GM19372 (cell line): ENCODE data around the gene FER.
"Not testable (repeated sequence)": the region's sequence is repeated elsewhere in the genome, so short reads cannot be mapped to it uniquely, and the experiment has no call there.

Source experiments
- ATAC-seq: cut with Tn5 transposase; IDR thresholded peaks from one replicate; pipeline ENCODE4 v1.9.1; 2021; ENCODE audit warnings: mild to moderate bottlenecking, low read depth, moderate library complexity; ENCODE audit not compliant: unreplicated experiment

The FER gene

GRCh38 chr5:109027983-109028607 is 280.4 kb downstream of the FER start:
- ATAC-seq: no peak

GRCh38 chr5:109028608-109029299 is 281.1 kb downstream of the FER start:
- no peak for ATAC-seq

DNA sequence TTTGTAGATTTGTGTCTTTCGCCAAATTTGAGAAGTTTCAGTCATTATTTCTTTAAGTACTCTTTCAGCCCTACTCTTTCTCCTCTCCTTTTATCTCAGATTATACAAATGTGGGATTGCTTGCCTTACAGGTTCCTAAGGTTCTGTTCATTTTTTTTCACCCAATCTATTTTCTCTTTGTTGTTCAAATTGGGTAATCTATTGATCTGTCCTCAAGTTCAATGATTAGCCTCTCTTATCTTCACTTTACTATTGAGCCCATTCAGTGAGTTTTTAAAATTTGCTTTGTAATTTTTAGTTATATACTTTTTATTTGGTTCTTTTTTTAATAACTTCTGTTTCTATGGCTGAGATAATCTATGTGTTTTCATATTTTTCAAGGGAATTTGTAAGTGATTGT is 282.1 kb downstream of the FER start:
- no peak for ATAC-seq

- ATAC-seq: no peak
These were observed 282.9 kb downstream of the FER start for GRCh38 chr5:109030360-109031143.

DNA sequence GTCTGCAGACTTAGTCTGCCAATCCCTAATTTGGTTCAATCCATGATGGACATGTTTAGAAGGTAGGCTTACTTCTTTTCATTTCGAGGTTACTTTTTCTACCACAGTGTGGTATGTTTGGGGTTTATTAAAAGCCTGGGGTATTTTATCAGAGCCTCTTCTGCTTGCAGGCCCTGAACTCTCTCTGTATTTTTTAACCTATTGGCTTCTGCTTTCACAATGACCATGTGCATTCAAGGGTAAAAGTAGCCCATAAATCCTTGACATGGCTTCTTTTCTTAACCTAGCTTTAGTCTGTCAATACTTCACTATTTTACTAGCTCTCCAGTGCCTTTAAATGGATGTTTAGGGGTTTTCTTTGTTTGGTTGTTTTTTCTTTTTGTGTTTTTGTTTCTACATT is 286.6 kb downstream of the FER start:
- no peak for ATAC-seq

DNA sequence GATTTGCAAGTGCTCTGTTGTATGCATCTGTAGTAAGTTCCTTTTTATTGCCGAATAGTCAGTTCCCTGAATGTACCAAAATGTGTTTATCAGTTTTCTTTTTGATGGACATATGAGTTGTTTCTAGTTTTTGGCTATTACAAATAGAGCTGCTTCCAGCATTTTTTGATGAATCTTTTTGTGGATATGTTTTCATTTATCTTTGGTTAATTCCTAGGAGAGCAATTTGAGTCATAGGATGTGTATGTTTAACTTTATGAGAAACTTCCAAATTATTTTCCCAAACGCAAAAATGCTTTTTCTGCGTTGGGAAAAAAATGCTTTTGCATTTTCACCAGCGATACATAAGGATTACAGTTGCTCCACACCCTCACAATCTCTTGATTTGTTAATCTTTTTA is 287.7 kb downstream of the FER start:
- no peak for ATAC-seq

DNA sequence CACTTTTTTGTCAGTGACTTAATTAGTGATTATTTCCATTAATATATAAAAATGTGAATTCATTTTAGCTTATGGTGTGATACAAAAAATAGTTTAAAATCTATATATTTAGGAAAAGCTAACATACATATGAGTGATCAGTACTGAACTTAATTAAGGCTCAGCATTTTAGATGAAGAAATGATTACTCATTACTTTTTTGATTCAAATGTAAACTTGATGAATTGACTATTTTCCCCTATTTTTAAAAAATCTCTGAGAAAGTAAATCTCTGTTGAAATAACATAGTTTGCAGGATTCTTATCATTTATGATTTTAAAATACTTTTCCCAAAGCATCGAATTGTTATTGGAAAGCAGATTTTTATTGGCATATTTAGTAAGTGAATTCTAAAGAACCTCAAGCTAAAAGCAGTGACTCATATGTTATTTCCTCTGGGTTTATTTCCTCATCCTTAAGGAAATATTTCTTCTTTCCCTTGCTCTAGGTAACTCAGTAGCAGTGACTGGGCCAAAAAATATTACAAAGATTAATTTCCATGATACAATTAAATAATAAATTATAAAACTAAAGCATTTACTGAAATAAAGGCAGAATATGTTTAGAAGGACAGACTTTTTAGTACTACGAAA is 290.6 kb downstream of the FER start:
- no peak for ATAC-seq

- no peak for ATAC-seq
These were observed 293.6 kb downstream of the FER start for GRCh38 chr5:109041317-109041716.

- no peak for ATAC-seq
These were observed 298.0 kb downstream of the FER start for GRCh38 chr5:109045710-109046109.

GRCh38 chr5:109049565-109049964 is 301.9 kb downstream of the FER start:
- ATAC-seq: no peak

DNA sequence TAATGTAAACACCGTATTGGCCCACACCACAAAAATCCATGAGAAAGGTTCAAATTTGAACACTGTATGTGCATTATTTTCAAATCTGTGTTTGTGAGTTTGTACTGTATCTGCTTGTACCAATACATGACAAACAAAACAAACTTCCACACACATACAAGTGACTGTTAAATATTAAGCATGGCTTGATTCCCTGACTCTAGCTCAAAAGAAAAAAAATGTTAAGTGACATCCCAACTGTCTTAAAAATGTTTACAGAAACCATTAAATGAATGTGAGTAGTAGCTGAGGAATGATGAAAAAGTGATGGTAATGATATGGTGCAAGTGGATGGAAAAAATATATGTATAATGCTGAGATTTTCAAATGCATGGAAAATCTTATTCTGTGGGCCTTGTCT is 302.6 kb downstream of the FER start:
- not testable (repeated sequence) for ATAC-seq

- ATAC-seq: not testable (repeated sequence)
These were observed 304.5 kb downstream of the FER start for GRCh38 chr5:109052216-109052615.

- ATAC-seq: peak; percentile 71
These were observed 306.3 kb downstream of the FER start for GRCh38 chr5:109053995-109054417.

- no peak for ATAC-seq
These were observed 312.8 kb downstream of the FER start for GRCh38 chr5:109060378-109061025.

- no peak for ATAC-seq
These were observed 315.0 kb downstream of the FER start for GRCh38 chr5:109062664-109063063.

DNA sequence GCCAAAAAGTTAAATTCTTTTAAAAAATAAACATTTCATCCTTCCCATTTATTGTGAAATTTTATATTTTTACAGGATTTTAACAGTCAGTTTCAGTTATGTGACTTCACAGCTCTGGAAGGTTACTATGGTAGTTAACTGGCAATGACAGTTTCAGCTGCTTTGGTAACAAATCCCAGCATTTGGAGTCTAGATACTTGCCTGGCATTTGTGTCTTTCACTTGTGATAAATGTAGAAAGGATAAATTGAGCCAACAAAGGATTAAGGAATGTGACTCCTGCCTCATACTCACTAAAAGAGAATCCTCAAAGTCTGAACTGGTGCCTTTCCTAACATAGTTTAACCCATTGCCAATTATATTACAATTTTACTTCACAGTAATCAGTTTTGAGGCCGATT is 315.5 kb downstream of the FER start:
- ATAC-seq: no peak

DNA sequence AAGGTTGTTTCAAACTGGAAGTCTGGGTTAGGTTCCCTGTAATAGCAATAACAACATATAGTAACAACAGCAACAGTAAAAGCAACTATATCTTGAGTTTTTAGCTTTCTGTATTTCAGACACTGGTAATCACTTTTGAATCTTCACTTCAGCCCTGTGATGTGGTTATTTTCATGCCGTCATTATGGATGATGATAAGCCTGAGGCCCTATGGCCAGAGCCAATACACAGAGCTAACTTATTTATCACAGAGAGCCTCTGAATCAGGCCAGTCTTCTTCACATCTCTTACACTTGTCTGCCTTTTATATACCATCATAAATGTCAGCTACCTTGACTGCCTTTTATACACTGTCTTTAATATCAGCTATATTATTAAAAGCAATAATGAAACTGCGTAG is 329.0 kb downstream of the FER start:
- ATAC-seq: no peak

GRCh38 chr5:109078448-109078847 is 330.8 kb downstream of the FER start:
- no peak for ATAC-seq

GRCh38 chr5:109080481-109080880 is 332.8 kb downstream of the FER start:
- no peak for ATAC-seq

- ATAC-seq: no peak
These were observed 333.2 kb downstream of the FER start for GRCh38 chr5:109080896-109081295.

DNA sequence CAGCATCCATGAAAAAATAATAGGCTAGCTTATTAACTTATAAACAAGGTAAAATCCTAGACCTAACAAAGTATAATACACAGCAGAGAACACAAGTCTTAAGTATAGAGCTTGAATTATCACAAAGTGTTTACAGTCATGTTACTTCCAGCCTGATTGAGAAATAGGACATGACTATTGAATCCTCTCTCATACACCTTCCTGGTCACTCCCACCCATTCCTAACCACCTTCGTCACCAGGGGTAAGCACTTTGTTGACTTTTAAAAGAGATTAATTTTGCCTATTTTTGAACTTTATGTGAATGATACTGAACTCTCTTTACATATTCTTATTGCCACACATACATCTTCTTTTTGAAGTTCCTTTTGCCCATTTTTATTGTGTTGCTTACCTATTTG is 336.2 kb downstream of the FER start:
- ATAC-seq: no peak
